HL-60 (cell line): ENCODE data around the gene NFYC.

Experiments used
- CTCF ChIP-seq: IDR thresholded peaks from one replicate; pipeline ENCODE4 v1.5.1; 2011; ENCODE audit warnings: low read length, control low read depth, inconsistent platforms; ENCODE audit not compliant: insufficient read depth
- POLR2AphosphoS5 ChIP-seq: IDR thresholded peaks from 2 replicates; pipeline ENCODE4 v1.6.1; 2012; ENCODE audit warnings: low read depth
- SPI1 ChIP-seq: IDR thresholded peaks from 2 replicates; pipeline ENCODE4 v1.6.1; 2012; ENCODE audit warnings: low read depth, mild to moderate bottlenecking, borderline replicate concordance
- TF ChIP-seq, protein P1 (sequence below): IDR thresholded peaks from 2 replicates; pipeline ENCODE4 v1.6.1; 2012; ENCODE audit warnings: low read depth; ENCODE audit not compliant: insufficient replicate concordance

- TF ChIP-seq SPI1 (no peak), CTCF (no peak), POLR2AphosphoS5 (no peak)
- TF ChIP-seq, protein P1, sequence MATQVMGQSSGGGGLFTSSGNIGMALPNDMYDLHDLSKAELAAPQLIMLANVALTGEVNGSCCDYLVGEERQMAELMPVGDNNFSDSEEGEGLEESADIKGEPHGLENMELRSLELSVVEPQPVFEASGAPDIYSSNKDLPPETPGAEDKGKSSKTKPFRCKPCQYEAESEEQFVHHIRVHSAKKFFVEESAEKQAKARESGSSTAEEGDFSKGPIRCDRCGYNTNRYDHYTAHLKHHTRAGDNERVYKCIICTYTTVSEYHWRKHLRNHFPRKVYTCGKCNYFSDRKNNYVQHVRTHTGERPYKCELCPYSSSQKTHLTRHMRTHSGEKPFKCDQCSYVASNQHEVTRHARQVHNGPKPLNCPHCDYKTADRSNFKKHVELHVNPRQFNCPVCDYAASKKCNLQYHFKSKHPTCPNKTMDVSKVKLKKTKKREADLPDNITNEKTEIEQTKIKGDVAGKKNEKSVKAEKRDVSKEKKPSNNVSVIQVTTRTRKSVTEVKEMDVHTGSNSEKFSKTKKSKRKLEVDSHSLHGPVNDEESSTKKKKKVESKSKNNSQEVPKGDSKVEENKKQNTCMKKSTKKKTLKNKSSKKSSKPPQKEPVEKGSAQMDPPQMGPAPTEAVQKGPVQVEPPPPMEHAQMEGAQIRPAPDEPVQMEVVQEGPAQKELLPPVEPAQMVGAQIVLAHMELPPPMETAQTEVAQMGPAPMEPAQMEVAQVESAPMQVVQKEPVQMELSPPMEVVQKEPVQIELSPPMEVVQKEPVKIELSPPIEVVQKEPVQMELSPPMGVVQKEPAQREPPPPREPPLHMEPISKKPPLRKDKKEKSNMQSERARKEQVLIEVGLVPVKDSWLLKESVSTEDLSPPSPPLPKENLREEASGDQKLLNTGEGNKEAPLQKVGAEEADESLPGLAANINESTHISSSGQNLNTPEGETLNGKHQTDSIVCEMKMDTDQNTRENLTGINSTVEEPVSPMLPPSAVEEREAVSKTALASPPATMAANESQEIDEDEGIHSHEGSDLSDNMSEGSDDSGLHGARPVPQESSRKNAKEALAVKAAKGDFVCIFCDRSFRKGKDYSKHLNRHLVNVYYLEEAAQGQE = no peak
Observed at GRCh38 chr1:40706626-40707025, 15.1 kb downstream of the NFYC start.
